Pancreas (tissue), 10 donors: ENCODE measurements around the gene TGM2. TPM values are rescaled to one million over a fixed set of nuclear protein-coding genes. Genes with fewer than 3 reads are reported as not detected.
A peak's percentile ranks its signal among the peaks of the same experiment; 100 is the strongest.

Source experiments
- ATAC-seq, 4 donors: fragments of 200-7000 bp; cut with Tn5 transposase; one replicate each; pipeline versions ENCODE4 v1.8.0 to v1.9.1; 2020; ENCODE audit warnings: mild to moderate bottlenecking in 4 of 4, moderate library complexity in 4 of 4
- DNase-seq, 6 donors: peaks; one replicate each; pipeline ENCODE4 v3.0.0-alpha.2; 2020
- FAIRE-seq: peaks from 2 replicates; lab custom pipeline; 2012; peaks lifted over from hg19 to GRCh38; lab: Jason Lieb, UNC
- H3K27ac ChIP-seq, 4 donors: fragments of 200-600 bp; sonication (generic); 1 replicate in 3 of 4; 2 replicates in 1 of 4; pipeline versions ENCODE4 v1.5.0 to v1.8.0; 2020
- H3K27me3 ChIP-seq, 4 donors: fragments of 200-600 bp; one replicate each; pipeline ENCODE4 v1.8.0; 2021
- H3K36me3 ChIP-seq, 3 donors: fragments of 200-600 bp; sonication (generic) in 1 of 3; one replicate each; pipeline versions ENCODE4 v1.5.0 to v1.8.0; 2020 to 2021
- H3K4me1 ChIP-seq, 3 donors: fragments of 200-600 bp; one replicate each; pipeline ENCODE4 v1.8.0; 2021
- H3K4me3 ChIP-seq, 4 donors: fragments of 200-600 bp; sonication (generic) in 2 of 4; one replicate each; pipeline versions ENCODE4 v1.5.0 to v1.8.0; 2020 to 2021
- H3K9me3 ChIP-seq, 4 donors: fragments of 200-600 bp; one replicate each; pipeline ENCODE4 v1.8.0; 2021
- WGBS, 2 donors: extraction: QIAGEN DNeasy Blood & Tissue Kit; methylation state at CpG; one replicate each; pipeline ENCODE4 v1.1.7; 2013; 5-methylcytosine and 5-hydroxymethylcytosine counted together
- intact Hi-C, 3 donors: fragments of 100-400 bp; cut with DNase I; formaldehyde crosslinking; loops; one replicate each; pipeline versions ENCODE4 v1.11.1 to v1.14.2; 2022
- polyA plus RNA-seq, 2 donors: library from polyadenylated mRNA; stranded (reverse); fragments of 200-250 nt; gene quantifications; one replicate each; pipeline ENCODE4 v1.2.3, GENCODE V29; 2013
- total RNA-seq, 6 donors: library from RNA; stranded (reverse); fragmentation: NEBNext Ultra II Directional in 4 of 6; extraction: Animal tissue kit (Norgen Biotek cat#: 25700) in 4 of 6; gene quantifications; one replicate each; pipeline versions ENCODE4 v1.2.1 to v1.2.4, GENCODE V29; 2021 to 2023
- TF ChIP-seq, protein P1 (sequence below), 4 donors: fragments of 200-600 bp; sonication (generic) in 3 of 4; IDR thresholded peaks; one replicate each; pipeline versions ENCODE4 v1.5.0 to v1.8.0; 2021; ENCODE audit warnings: antibody characterized with exemption in 4 of 4
- donor health status: healthy with polysubstance abuse.
- donor health status: DM: no; HTN: no; CAD: no; lungs with moderate emphysema.
- donor health status: DM: no; HTN: no; CAD: no.
- donor health status: control.
- donor health status: control.
- donor health status: Bipolar disorder and iron deficiency.
- donor health status: DM: yes; HTN: yes; CAD: no.
- donor health status: DM: no; HTN: no; CAD: no.
- donor health status: DM: no; HTN: no; CAD: no.
- donor health status: DM: yes; HTN: yes; CAD: no.

The TGM2 gene
- total and polyA plus RNA-seq, 8 donors: 3.7 to 92.6 (median 10.8) TPM

GRCh38 chr20:38139977-38140753, 24.9 kb downstream of the TGM2 start:
- DNase-seq: peak in 1 of 6 donors; percentile 16
- Histone ChIP-seq H3K4me3 (no peak overlapping the region), H3K9me3 (no peaks in the 10 kb centered on the region), H3K36me3 (no peaks in the 10 kb centered on the region), H3K27ac (no peak overlapping the region), H3K27me3 (no peaks in the 10 kb centered on the region), H3K4me1 (peaks cover 5 to 25% (median 15%) of the 10 kb centered on the region in 3 donors)
- TF ChIP-seq, protein P1, sequence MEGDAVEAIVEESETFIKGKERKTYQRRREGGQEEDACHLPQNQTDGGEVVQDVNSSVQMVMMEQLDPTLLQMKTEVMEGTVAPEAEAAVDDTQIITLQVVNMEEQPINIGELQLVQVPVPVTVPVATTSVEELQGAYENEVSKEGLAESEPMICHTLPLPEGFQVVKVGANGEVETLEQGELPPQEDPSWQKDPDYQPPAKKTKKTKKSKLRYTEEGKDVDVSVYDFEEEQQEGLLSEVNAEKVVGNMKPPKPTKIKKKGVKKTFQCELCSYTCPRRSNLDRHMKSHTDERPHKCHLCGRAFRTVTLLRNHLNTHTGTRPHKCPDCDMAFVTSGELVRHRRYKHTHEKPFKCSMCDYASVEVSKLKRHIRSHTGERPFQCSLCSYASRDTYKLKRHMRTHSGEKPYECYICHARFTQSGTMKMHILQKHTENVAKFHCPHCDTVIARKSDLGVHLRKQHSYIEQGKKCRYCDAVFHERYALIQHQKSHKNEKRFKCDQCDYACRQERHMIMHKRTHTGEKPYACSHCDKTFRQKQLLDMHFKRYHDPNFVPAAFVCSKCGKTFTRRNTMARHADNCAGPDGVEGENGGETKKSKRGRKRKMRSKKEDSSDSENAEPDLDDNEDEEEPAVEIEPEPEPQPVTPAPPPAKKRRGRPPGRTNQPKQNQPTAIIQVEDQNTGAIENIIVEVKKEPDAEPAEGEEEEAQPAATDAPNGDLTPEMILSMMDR (IDR thresholded peaks at IDR 0.05): no peak
- no peak for FAIRE-seq
- 74 to 77% methylated on average over 12 of the region's 12 CpGs for WGBS, 2 donors
- intact Hi-C loops: no loop called here
- no peak for ATAC-seq

- ATAC-seq: no peak
- Histone ChIP-seq H3K27ac (no peak overlapping the region), H3K27me3 (no peaks in the 10 kb centered on the region), H3K4me3 (no peak overlapping the region), H3K9me3 (no peaks in the 10 kb centered on the region), H3K4me1 (peaks cover 5 to 23% (median 14%) of the 10 kb centered on the region in 3 donors), H3K36me3 (no peaks in the 10 kb centered on the region)
- no peak for FAIRE-seq
- intact Hi-C loops: no loop called here
- TF ChIP-seq, protein P1 (IDR thresholded peaks at IDR 0.05): no peak
- peak in 1 of 6 donors; percentile 46 for DNase-seq
- 87 to 91% methylated on average over 25 of the region's 25 CpGs for whole genome bisulfite sequencing, 2 donors
Measured at GRCh38 chr20:38139156-38139912, 25.7 kb downstream of the TGM2 start.

DNA sequence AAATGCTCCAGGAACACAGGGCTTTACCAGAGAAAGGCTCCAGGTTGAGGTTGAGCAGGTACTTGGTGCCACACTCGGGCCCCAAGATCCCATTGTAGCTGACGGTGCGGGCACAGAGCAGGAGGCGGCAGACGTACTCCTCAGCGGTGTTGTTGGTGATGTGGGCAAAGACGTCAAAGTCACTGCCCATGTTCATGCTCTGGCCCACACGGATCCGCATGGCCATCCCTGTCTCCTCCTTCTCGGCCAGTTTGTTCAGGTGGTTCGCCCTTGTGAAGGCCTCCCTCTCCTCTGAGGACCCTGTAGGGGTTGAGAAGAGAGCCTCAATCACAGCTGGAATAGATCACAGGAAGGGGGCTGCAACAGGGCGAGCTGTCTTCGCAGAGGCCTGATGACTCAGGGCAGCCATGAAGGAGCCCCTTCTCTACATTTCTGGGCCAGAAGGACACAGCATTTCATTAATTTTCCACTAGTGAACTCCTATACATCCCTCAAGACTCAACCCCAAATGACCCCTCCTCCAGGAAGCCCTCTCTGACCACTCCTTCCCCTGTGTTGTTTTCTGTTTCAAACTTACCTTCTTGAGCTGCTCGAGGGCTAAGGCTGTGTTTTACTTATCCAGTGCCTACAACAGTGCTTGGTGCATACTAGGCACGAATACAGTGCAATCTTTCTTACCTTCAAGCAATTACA, 26.8 kb downstream of the TGM2 start:
- no peak for ATAC-seq
- Histone ChIP-seq H3K4me1 (peaks cover 0 to 12% (median 3%) of the 10 kb centered on the region in 3 donors), H3K4me3 (no peak overlapping the region), H3K36me3 (no peaks in the 10 kb centered on the region), H3K27ac (no peak overlapping the region), H3K27me3 (no peaks in the 10 kb centered on the region), H3K9me3 (no peaks in the 10 kb centered on the region)
- DNase-seq: peak in 1 of 6 donors; percentile 13
- FAIRE-seq: no peak
- 88 to 93% methylated on average over 15 of the region's 15 CpGs for WGBS, 2 donors
- TF ChIP-seq, protein P1 (IDR thresholded peaks at IDR 0.05): no peak
- intact Hi-C loops: no loop called here

GRCh38 chr20:38137441-38138037, 27.5 kb downstream of the TGM2 start:
- ATAC-seq (no peak), FAIRE-seq (no peak), DNase-seq (peak in 1 of 6 donors; percentile 24)
- Histone ChIP-seq H3K4me3 (no peak overlapping the region), H3K9me3 (no peaks in the 10 kb centered on the region), H3K4me1 (peaks cover 0 to 6% (median 0%) of the 10 kb centered on the region in 3 donors), H3K27ac (no peak overlapping the region), H3K27me3 (no peaks in the 10 kb centered on the region), H3K36me3 (no peaks in the 10 kb centered on the region)
- WGBS, 2 donors: 84 to 91% methylated on average over 11 of the region's 11 CpGs
- intact Hi-C loops: no loop called here
- TF ChIP-seq, protein P1 (IDR thresholded peaks at IDR 0.05): no peak
